GM18861 (cell line): ENCODE measurements around the gene GNG11.
A peak's percentile ranks its signal among the peaks of the same experiment; 100 is the strongest.

Source experiments
- ATAC-seq: cut with Tn5 transposase; IDR thresholded peaks from one replicate; pipeline ENCODE4 v1.9.1; 2021; ENCODE audit not compliant: unreplicated experiment

Gene GNG11

GRCh38 chr7:93921607-93922566 lies at the start of gene GNG11:
GNG11 (plus strand) TSS chr7:93921735; CDS start chr7:93922138, 403 bp downstream.
- ATAC-seq: peak; percentile 74

- no peak for ATAC-seq
These were observed 47.4 kb upstream of the GNG11 start for GRCh38 chr7:93873998-93874574.

GRCh38 chr7:93877742-93878141 lies 43.8 kb upstream of the GNG11 start:
- ATAC-seq: no peak

GRCh38 chr7:93879356-93879755 lies 42.2 kb upstream of the GNG11 start:
- no peak for ATAC-seq

- no peak for ATAC-seq
These were observed 39.1 kb upstream of the GNG11 start for GRCh38 chr7:93882468-93882867.

GRCh38 chr7:93883078-93883916 lies 38.2 kb upstream of the GNG11 start:
- ATAC-seq: no peak

- ATAC-seq: no peak
These were observed 37.6 kb upstream of the GNG11 start for GRCh38 chr7:93883917-93884345.

- no peak for ATAC-seq
These were observed 37.0 kb upstream of the GNG11 start for GRCh38 chr7:93884541-93884940.

- ATAC-seq: no peak
These were observed 32.3 kb upstream of the GNG11 start for GRCh38 chr7:93889261-93889660.

GRCh38 chr7:93890041-93890463 lies 31.5 kb upstream of the GNG11 start:
- peak; percentile 43 for ATAC-seq

- peak; percentile 21 for ATAC-seq
These were observed 31.0 kb upstream of the GNG11 start, which contains the start of gene TFPI2 for GRCh38 chr7:93890464-93891068. TFPI2 (minus strand) TSS chr7:93890753; CDS start chr7:93890678, 75 bp downstream.

- ATAC-seq: no peak
These were observed 27.1 kb upstream of the GNG11 start for GRCh38 chr7:93894426-93894825.

- no peak for ATAC-seq
These were observed 26.4 kb upstream of the GNG11 start for GRCh38 chr7:93894966-93895640.

GRCh38 chr7:93895859-93896600 lies 25.5 kb upstream of the GNG11 start:
- no peak for ATAC-seq

- no peak for ATAC-seq
These were observed 23.9 kb upstream of the GNG11 start for GRCh38 chr7:93897680-93898079.

- no peak for ATAC-seq
These were observed 18.6 kb upstream of the GNG11 start for GRCh38 chr7:93902777-93903423.

GRCh38 chr7:93906267-93906666 lies 15.3 kb upstream of the GNG11 start, which contains the start of gene GNGT1:
GNGT1 (plus strand) TSS chr7:93906567; CDS start chr7:93906747, 180 bp downstream.
- ATAC-seq: no peak

GRCh38 chr7:93910076-93910994 lies 11.2 kb upstream of the GNG11 start:
- ATAC-seq: no peak
